IMR-90 (cell line): ENCODE measurements around the gene MEF2A. TPM values are rescaled to one million over a fixed set of nuclear protein-coding genes. Genes with fewer than 3 reads are reported as not detected.

Experiments used
- ATAC-seq: fragments of 200-7000 bp; cut with Tn5 transposase; 2 replicates; pipeline ENCODE4 v1.9.1; 2020; ENCODE audit warnings: low read depth, mild to moderate bottlenecking, moderate library complexity
- BruUV-seq: library from RNA; stranded (reverse); fragments of 400-500 nt; replicated peaks from 2 replicates; lab custom pipeline; 2021; lab: Mats Ljungman, UMichigan
- CTCF ChIA-PET: fragments of 300-600 bp; formaldehyde crosslinking; extraction: SDS; loops from one replicate; lab custom pipeline; 2021; ENCODE audit warnings: antibody characterized with exemption; lab: Yijun Ruan, JAX
- POLR2A ChIA-PET: fragments of 300-600 bp; sonication (Branson Sonifier 250); formaldehyde crosslinking; loops from one replicate; lab custom pipeline; 2022; ENCODE audit warnings: antibody characterized with exemption; ENCODE audit not compliant: unreplicated experiment; lab: Charles Lee
- DNase-seq: peaks from one replicate; pipeline ENCODE4 v3.0.0; 2013
- H2AFZ ChIP-seq: replicated peaks from 2 replicates; pipeline ENCODE3; 2013; ENCODE audit warnings: low read length, mild to moderate bottlenecking; ENCODE audit not compliant: poor library complexity
- H2AK5ac ChIP-seq: 2 replicates; pipeline ENCODE4 v1.6.1; 2013; ENCODE audit warnings: low read depth, low read length, inconsistent platforms
- H2AK9ac ChIP-seq: replicated peaks from 2 replicates; pipeline ENCODE3; 2013; ENCODE audit warnings: mild to moderate bottlenecking, low read depth, low read length, moderate library complexity; ENCODE audit not compliant: poor library complexity
- H2BK120ac ChIP-seq: 2 replicates; pipeline ENCODE4 v1.6.1; 2013; ENCODE audit warnings: low read depth, low read length, inconsistent platforms
- H2BK15ac ChIP-seq: 3 replicates; pipeline ENCODE4 v1.6.1; 2013; ENCODE audit warnings: low read depth, low read length, inconsistent platforms
- H2BK20ac ChIP-seq: 2 replicates; pipeline ENCODE4 v1.6.1; 2013; ENCODE audit warnings: low read depth, mild to moderate bottlenecking, inconsistent platforms, low read length, moderate library complexity
- H2BK5ac ChIP-seq: 2 replicates; pipeline ENCODE4 v1.6.1; 2013; ENCODE audit warnings: mild to moderate bottlenecking, low read depth, low read length, inconsistent platforms; ENCODE audit not compliant: poor library complexity, severe bottlenecking
- H3K14ac ChIP-seq: replicated peaks from 2 replicates; pipeline ENCODE4 v1.6.1; 2013; ENCODE audit warnings: low read depth, low read length, inconsistent platforms
- H3K18ac ChIP-seq: 2 replicates; pipeline ENCODE4 v1.6.1; 2013; ENCODE audit warnings: low read depth, low read length, control low read depth
- H3K23ac ChIP-seq: 2 replicates; pipeline ENCODE4 v1.6.1; 2013; ENCODE audit warnings: low read depth, low read length, inconsistent platforms
- H3K27ac ChIP-seq: 2 replicates; pipeline ENCODE4 v1.5.1; 2013; ENCODE audit warnings: mild to moderate bottlenecking, control low read depth, low read length; ENCODE audit not compliant: insufficient read depth
- H3K27me3 ChIP-seq: 2 replicates; pipeline ENCODE4 v1.6.1; 2013; ENCODE audit warnings: low read length; ENCODE audit not compliant: control insufficient read depth, insufficient read depth
- H3K36me3 ChIP-seq: 2 replicates; pipeline ENCODE4 v1.6.1; 2013; ENCODE audit warnings: low read length, mixed read lengths; ENCODE audit not compliant: control insufficient read depth, insufficient read depth
- H3K4ac ChIP-seq: 2 replicates; pipeline ENCODE4 v1.6.1; 2013; ENCODE audit warnings: low read depth, low read length, inconsistent platforms
- H3K4me1 ChIP-seq: 2 replicates; pipeline ENCODE4 v1.6.1; 2013; ENCODE audit warnings: low read length, mixed read lengths; ENCODE audit not compliant: control insufficient read depth, insufficient read depth
- H3K4me2 ChIP-seq: 2 replicates; pipeline ENCODE4 v1.6.1; 2013; ENCODE audit warnings: low read depth, mild to moderate bottlenecking, control low read depth, low read length, moderate library complexity
- H3K4me3 ChIP-seq: 2 replicates; pipeline ENCODE4 v1.5.1; 2013; ENCODE audit warnings: low read depth, mild to moderate bottlenecking, control low read depth, low read length, moderate library complexity; ENCODE audit not compliant: insufficient read depth
- H3K56ac ChIP-seq: 2 replicates; pipeline ENCODE4 v1.6.1; 2013; ENCODE audit warnings: low read length, inconsistent platforms; ENCODE audit not compliant: insufficient read depth; ENCODE audit errors: extremely low read depth
- H3K79me1 ChIP-seq, 2 experiments: 2 replicates each; pipeline ENCODE4 v1.6.1; 2013; ENCODE audit warnings: low read length in 2 of 2, inconsistent platforms in 1 of 2, low read depth in 1 of 2
- H3K9ac ChIP-seq: 2 replicates; pipeline ENCODE4 v1.6.1; 2013; ENCODE audit warnings: low read depth, low read length, control low read depth
- H3K9me1 ChIP-seq: 2 replicates; pipeline ENCODE4 v1.6.1; 2013; ENCODE audit warnings: low read length, inconsistent platforms; ENCODE audit not compliant: insufficient read depth
- H3K9me3 ChIP-seq: 2 replicates; pipeline ENCODE4 v1.6.1; 2013; ENCODE audit warnings: low read length; ENCODE audit not compliant: control insufficient read depth, insufficient read depth
- H4K20me1 ChIP-seq: 2 replicates; pipeline ENCODE4 v1.6.1; 2013; ENCODE audit warnings: low read length, inconsistent platforms; ENCODE audit not compliant: insufficient read depth
- H4K5ac ChIP-seq: 2 replicates; pipeline ENCODE4 v1.6.1; 2013; ENCODE audit warnings: mild to moderate bottlenecking, low read depth, low read length, control low read depth
- H4K8ac ChIP-seq, 2 experiments: 2 replicates each; pipeline ENCODE4 v1.6.1; 2013; ENCODE audit warnings: low read depth in 2 of 2, low read length in 2 of 2, control low read depth in 1 of 2, inconsistent platforms in 1 of 2
- H4K91ac ChIP-seq: 2 replicates; pipeline ENCODE4 v1.6.1; 2013; ENCODE audit warnings: low read depth, low read length, inconsistent platforms; ENCODE audit not compliant: insufficient read depth
- BHLHE40 ChIP-seq: fragments of 150-350 bp; IDR thresholded peaks from 2 replicates; pipeline ENCODE4 v1.6.1; 2016; ENCODE audit warnings: mild to moderate bottlenecking, low read depth, low read length
- CEBPB ChIP-seq: IDR thresholded peaks from 2 replicates; pipeline ENCODE4 v1.6.1; 2012; ENCODE audit warnings: low read depth, low read length, improper control_type of control experiment
- CHD1 ChIP-seq: IDR thresholded peaks from 2 replicates; pipeline ENCODE4 v1.6.1; 2012; ENCODE audit warnings: low read depth, low read length, improper control_type of control experiment
- FOS ChIP-seq: fragments of 150-350 bp; IDR thresholded peaks from 2 replicates; pipeline ENCODE4 v1.6.1; 2016; ENCODE audit warnings: low read depth, low read length
- MAFK ChIP-seq: IDR thresholded peaks from 2 replicates; pipeline ENCODE4 v1.6.1; 2012; ENCODE audit warnings: low read depth, low read length, improper control_type of control experiment
- MXI1 ChIP-seq: IDR thresholded peaks from 2 replicates; pipeline ENCODE4 v1.6.1; 2012; ENCODE audit warnings: low read depth, mild to moderate bottlenecking, low read length, moderate library complexity, borderline replicate concordance
- POLR2A ChIP-seq: IDR thresholded peaks from 2 replicates; pipeline ENCODE4 v1.6.1; 2012; ENCODE audit warnings: mild to moderate bottlenecking, low read depth, low read length
- SMC3 ChIP-seq: fragments of 150-350 bp; IDR thresholded peaks from 2 replicates; pipeline ENCODE4 v1.6.1; 2016; ENCODE audit warnings: low read depth, mild to moderate bottlenecking, antibody characterized with exemption, low read length, moderate library complexity
- WGBS, 2 experiments: methylation state at CpG; one replicate each; pipeline versions ENCODE4 v1.1.5 to v1.1.7; 2013; ENCODE audit warnings: missing lambda C conversion rate in 2 of 2; ENCODE audit not compliant: insufficient read length in 1 of 2; ENCODE audit errors: extremely low coverage in 2 of 2; 5-methylcytosine and 5-hydroxymethylcytosine counted together
- dilution Hi-C: fragments of 300-500 bp; cut with HindIII; formaldehyde crosslinking; loops from one replicate; pipeline ENCODE4 v1.14.3; 2018; ENCODE audit warnings: low sequenced_read_pairs; ENCODE audit not compliant: unreplicated experiment
- in situ Hi-C: fragments of 300-500 bp; cut with MboI; formaldehyde crosslinking; loops from 3 replicates; pipeline ENCODE4 v1.14.3; 2019; ENCODE audit warnings: low sequenced_read_pairs, inconsistent platforms, mixed read lengths
- intact Hi-C: fragments of 100-400 bp; cut with micrococcal nuclease; formaldehyde crosslinking; loops from 2 replicates; pipeline ENCODE4 v1.10.0; 2022
- polyA plus RNA-seq, 3 experiments: library from polyadenylated mRNA; depleted of rRNA; stranded (reverse); fragments of >200 nt; gene quantifications; 2 replicates each; pipeline ENCODE4 v1.2.3, GENCODE V29; 2012; ENCODE audit warnings: low replicate concordance in 1 of 3
- total RNA-seq: library from RNA; depleted of rRNA; stranded (reverse); fragments of >200 nt; gene quantifications from 2 replicates; pipeline ENCODE4 v1.2.3, GENCODE V29; 2012
- TF ChIP-seq, protein P1 (sequence below): fragments of 150-350 bp; IDR thresholded peaks from 2 replicates; pipeline ENCODE4 v1.6.1; 2017; ENCODE audit warnings: mild to moderate bottlenecking, antibody characterized with exemption, low read length, low read depth
- TF ChIP-seq, protein P2 (sequence below): fragments of 150-350 bp; IDR thresholded peaks from 2 replicates; pipeline ENCODE4 v1.6.1; 2016; ENCODE audit warnings: low read depth, mild to moderate bottlenecking, low read length, moderate library complexity, borderline replicate concordance

The MEF2A gene
- total and polyA plus RNA-seq, 2 of the 4 experiments (the other 2 are of a cell fraction): 16.1 to 16.7 TPM

DNA sequence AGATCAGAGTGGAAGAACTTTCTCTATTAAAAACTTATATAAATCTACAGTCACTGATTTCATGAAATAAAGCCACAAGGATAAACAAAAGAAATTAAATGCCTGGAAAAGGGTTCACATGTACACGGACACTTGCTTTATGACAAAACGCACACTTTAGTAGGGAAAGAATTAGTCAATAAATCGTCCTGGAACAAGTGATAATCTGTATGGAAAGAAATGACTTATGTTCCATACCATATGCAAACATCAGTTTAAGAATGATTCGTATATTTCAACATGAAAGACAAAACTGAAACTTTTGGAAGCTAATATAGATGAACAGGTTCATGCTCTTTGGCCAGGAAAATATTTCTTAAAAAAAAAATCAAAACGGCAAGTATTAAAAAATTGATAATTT is 40.2 kb downstream of the MEF2A start:
- intact Hi-C loops: no loop called here
- Histone ChIP-seq H3K23ac (no peak overlapping the region), H2BK15ac (no peak overlapping the region), H4K20me1 (peaks cover 29% of the 10 kb centered on the region; the same call in 1 of the 2 replicates), H3K27me3 (no peaks in the 10 kb centered on the region), H3K4me1 (peaks cover 3% of the 10 kb centered on the region; the same call in 1 of the 2 replicates), H3K36me3 (peaks cover 6% of the 10 kb centered on the region; the same call in 1 of the 2 replicates), H4K5ac (no peak overlapping the region), H4K8ac (no peak overlapping the region), H2BK5ac (no peak overlapping the region), H3K9me3 (no peaks in the 10 kb centered on the region), H3K56ac (no peak overlapping the region), H3K9ac (no peak overlapping the region), H3K18ac (no peak overlapping the region), H3K14ac (no peak overlapping the region), H2AK9ac (no peak overlapping the region), H2AK5ac (no peak overlapping the region), H2BK20ac (no peak overlapping the region), H3K79me1 (peaks cover 42 to 56% of the 10 kb centered on the region in 2 experiments), H2BK120ac (no peak overlapping the region), H3K4me3 (no peak overlapping the region), H3K4ac (no peak overlapping the region), H4K91ac (no peak overlapping the region), H2AFZ (no peak overlapping the region), H3K9me1 (peaks cover 8% of the 10 kb centered on the region; the same call in 1 of the 2 replicates), H3K4me2 (no peak overlapping the region), H3K27ac (no peak overlapping the region)
- ATAC-seq: no peak
- dilution Hi-C loops: no loop called here
- no peak for DNase-seq
- CTCF ChIA-PET: no interaction called here
- no CpG with 5 or more reads among the region's 5 CpGs for WGBS, 2 experiments
- in situ Hi-C loops: no loop called here
- no TSS peak for BruUV-seq
- TF ChIP-seq BHLHE40 (no peak), CHD1 (no peak), CEBPB (no peak), SMC3 (no peak), MXI1 (no peak), MAFK (no peak), FOS (no peak), POLR2A (no peak)
- TF ChIP-seq, protein P1, sequence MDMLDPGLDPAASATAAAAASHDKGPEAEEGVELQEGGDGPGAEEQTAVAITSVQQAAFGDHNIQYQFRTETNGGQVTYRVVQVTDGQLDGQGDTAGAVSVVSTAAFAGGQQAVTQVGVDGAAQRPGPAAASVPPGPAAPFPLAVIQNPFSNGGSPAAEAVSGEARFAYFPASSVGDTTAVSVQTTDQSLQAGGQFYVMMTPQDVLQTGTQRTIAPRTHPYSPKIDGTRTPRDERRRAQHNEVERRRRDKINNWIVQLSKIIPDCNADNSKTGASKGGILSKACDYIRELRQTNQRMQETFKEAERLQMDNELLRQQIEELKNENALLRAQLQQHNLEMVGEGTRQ: no peak
- TF ChIP-seq, protein P2, sequence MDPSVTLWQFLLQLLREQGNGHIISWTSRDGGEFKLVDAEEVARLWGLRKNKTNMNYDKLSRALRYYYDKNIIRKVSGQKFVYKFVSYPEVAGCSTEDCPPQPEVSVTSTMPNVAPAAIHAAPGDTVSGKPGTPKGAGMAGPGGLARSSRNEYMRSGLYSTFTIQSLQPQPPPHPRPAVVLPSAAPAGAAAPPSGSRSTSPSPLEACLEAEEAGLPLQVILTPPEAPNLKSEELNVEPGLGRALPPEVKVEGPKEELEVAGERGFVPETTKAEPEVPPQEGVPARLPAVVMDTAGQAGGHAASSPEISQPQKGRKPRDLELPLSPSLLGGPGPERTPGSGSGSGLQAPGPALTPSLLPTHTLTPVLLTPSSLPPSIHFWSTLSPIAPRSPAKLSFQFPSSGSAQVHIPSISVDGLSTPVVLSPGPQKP: no peak
- POLR2A ChIA-PET: no interaction called here
